ENCODE results near the gene SEL1L. TPM values are rescaled to one million over a fixed set of nuclear protein-coding genes. Genes with fewer than 3 reads are reported as not detected.
A peak's percentile ranks its signal among the peaks of the same experiment; 100 is the strongest.

The SEL1L gene
- total RNA-seq, 3 donors from 2014 or later: 53.7 to 84.3 (median 65.9) TPM

DNA sequence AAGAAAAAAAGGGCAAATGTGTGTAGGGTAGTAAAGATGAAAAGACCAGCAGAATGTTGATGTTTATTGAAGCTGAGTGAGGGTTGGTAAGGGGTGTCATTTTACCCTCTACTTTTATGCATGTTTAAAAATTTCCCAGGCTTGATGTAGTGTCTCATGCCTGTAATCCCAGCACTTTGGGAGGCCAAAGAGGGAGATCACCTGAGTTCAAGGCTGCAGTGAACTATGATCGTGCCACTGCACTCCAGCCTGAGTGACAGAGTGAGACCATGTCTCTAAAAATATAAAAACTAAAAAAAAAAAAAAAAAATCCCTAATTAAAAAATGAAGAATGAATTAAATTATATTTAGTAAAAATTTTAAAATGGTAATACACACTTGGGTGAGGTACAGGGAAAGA is 8.5 kb downstream of the SEL1L start:
- no peak overlapping the region for H3K27ac ChIP-seq
- H3K9me3 ChIP-seq: no peaks in the 10 kb centered on the region
- H3K4me1 ChIP-seq: peaks cover 0 to 6% of the 10 kb centered on the region in 2 donors
- TF ChIP-seq POLR2AphosphoS5 (IDR thresholded peaks at IDR 0.05): no peak
- TF ChIP-seq, protein P1, sequence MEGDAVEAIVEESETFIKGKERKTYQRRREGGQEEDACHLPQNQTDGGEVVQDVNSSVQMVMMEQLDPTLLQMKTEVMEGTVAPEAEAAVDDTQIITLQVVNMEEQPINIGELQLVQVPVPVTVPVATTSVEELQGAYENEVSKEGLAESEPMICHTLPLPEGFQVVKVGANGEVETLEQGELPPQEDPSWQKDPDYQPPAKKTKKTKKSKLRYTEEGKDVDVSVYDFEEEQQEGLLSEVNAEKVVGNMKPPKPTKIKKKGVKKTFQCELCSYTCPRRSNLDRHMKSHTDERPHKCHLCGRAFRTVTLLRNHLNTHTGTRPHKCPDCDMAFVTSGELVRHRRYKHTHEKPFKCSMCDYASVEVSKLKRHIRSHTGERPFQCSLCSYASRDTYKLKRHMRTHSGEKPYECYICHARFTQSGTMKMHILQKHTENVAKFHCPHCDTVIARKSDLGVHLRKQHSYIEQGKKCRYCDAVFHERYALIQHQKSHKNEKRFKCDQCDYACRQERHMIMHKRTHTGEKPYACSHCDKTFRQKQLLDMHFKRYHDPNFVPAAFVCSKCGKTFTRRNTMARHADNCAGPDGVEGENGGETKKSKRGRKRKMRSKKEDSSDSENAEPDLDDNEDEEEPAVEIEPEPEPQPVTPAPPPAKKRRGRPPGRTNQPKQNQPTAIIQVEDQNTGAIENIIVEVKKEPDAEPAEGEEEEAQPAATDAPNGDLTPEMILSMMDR (IDR thresholded peaks at IDR 0.05): no peak
- TF ChIP-seq POLR2A (IDR thresholded peaks at IDR 0.05): no peak
- intact Hi-C loops (cut with DNase I; ENCODE audit: low total_unique reads): no loop called here
- H3K4me3 ChIP-seq: no peak overlapping the region
- H3K27me3 ChIP-seq: no peaks in the 10 kb centered on the region
- peaks cover 6% of the 10 kb centered on the region for H3K36me3 ChIP-seq
- no peak for DNase-seq (ENCODE audit: low spot score in 2 of 2)

- no peak for DNase-seq (ENCODE audit: low spot score in 2 of 2)
- no peaks in the 10 kb centered on the region for H3K27me3 ChIP-seq
- H3K36me3 ChIP-seq: peaks cover 6% of the 10 kb centered on the region
- no peak overlapping the region for H3K27ac ChIP-seq
- peaks cover 0 to 13% of the 10 kb centered on the region in 2 donors for H3K4me1 ChIP-seq
- H3K9me3 ChIP-seq: no peaks in the 10 kb centered on the region
- no peak overlapping the region for H3K4me3 ChIP-seq
- intact Hi-C loops (cut with DNase I; ENCODE audit: low total_unique reads): no loop called here
- TF ChIP-seq, protein P1 (IDR thresholded peaks at IDR 0.05): no peak
- no peak for TF ChIP-seq POLR2A (IDR thresholded peaks at IDR 0.05)
- no peak for TF ChIP-seq POLR2AphosphoS5 (IDR thresholded peaks at IDR 0.05)
Measured at GRCh38 chr14:81523616-81524015, 10.0 kb downstream of the SEL1L start.

DNA sequence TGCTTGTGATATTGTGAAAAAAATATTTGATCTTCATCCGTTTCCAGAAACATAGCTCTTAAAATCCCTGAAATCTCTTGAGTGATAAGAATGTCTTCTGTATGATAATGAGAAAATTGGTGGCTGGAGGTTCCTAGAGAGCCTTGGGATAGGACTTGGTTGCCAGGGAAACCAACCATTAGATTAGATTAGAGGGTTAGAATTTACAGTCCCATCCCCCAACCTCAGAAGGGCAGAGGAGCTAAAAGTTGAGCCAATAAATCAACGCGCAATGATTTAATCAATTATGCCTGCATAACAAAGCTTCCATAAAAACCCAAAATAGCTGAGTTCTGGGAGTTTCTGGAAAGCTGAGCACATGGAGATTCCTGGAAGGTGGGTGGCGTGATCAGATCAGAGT is 10.6 kb downstream of the SEL1L start:
- no peak overlapping the region for H3K4me3 ChIP-seq
- no peak overlapping the region for H3K27ac ChIP-seq
- no peak for DNase-seq (ENCODE audit: low spot score in 2 of 2)
- no peaks in the 10 kb centered on the region for H3K27me3 ChIP-seq
- peaks cover 6% of the 10 kb centered on the region for H3K36me3 ChIP-seq
- intact Hi-C loops (cut with DNase I; ENCODE audit: low total_unique reads): no loop called here
- TF ChIP-seq, protein P1 (IDR thresholded peaks at IDR 0.05): no peak
- peaks cover 0 to 13% of the 10 kb centered on the region in 2 donors for H3K4me1 ChIP-seq
- no peaks in the 10 kb centered on the region for H3K9me3 ChIP-seq

DNA sequence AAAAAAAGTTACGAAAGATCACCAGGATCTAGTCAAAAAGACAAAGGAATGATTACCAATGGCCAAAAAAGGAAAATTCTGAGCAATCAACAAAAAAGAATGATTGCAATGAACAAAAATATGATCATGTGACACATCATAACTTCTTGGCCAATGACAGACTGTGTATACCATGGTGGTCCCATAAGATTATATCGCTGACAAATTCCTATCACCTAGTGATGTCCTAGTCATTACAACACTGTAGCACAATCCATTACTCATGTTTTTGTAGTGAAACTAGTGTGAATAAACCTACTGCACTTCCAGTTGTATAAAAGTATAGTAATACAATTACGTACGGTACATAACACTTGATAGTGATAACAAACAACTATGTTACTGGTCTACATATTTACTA is 12.3 kb downstream of the SEL1L start:
- H3K27ac ChIP-seq: no peak overlapping the region
- H3K27me3 ChIP-seq: no peaks in the 10 kb centered on the region
- peaks cover 0 to 13% of the 10 kb centered on the region in 2 donors for H3K4me1 ChIP-seq
- TF ChIP-seq, protein P1 (IDR thresholded peaks at IDR 0.05): no peak
- no peak for TF ChIP-seq POLR2AphosphoS5 (IDR thresholded peaks at IDR 0.05)
- TF ChIP-seq POLR2A (IDR thresholded peaks at IDR 0.05): no peak
- DNase-seq (ENCODE audit: low spot score in 2 of 2): no peak
- H3K36me3 ChIP-seq: peaks cover 6% of the 10 kb centered on the region
- intact Hi-C loops (cut with DNase I; ENCODE audit: low total_unique reads): no loop called here
- H3K9me3 ChIP-seq: no peaks in the 10 kb centered on the region
- no peak overlapping the region for H3K4me3 ChIP-seq

GRCh38 chr14:81519200-81520011 is 14.2 kb downstream of the SEL1L start:
- no peaks in the 10 kb centered on the region for H3K9me3 ChIP-seq
- TF ChIP-seq POLR2A (IDR thresholded peaks at IDR 0.05) (no peak), POLR2AphosphoS5 (IDR thresholded peaks at IDR 0.05) (no peak)
- TF ChIP-seq, protein P1 (IDR thresholded peaks at IDR 0.05): no peak
- intact Hi-C loops (cut with DNase I; ENCODE audit: low total_unique reads): no loop called here
- H3K4me3 ChIP-seq: no peak overlapping the region
- H3K27me3 ChIP-seq: no peaks in the 10 kb centered on the region
- no peak for DNase-seq (ENCODE audit: low spot score in 2 of 2)
- no peaks in the 10 kb centered on the region for H3K36me3 ChIP-seq
- peak overlapping the region; percentile 60 to 81 for H3K27ac ChIP-seq
- peaks cover 0 to 13% of the 10 kb centered on the region in 2 donors for H3K4me1 ChIP-seq
